SW 1271 (cell line): ENCODE data around the gene APBA2.

Experiments used
- DNase-seq, 2 experiments: peaks; one replicate each; lab custom pipeline; 2025; lab: John Stamatoyannopoulos, UW

APBA2 gene

GRCh38 chr15:29102911-29103823 lies 217.4 kb downstream of the APBA2 start:
- no peak for DNase-seq

DNA sequence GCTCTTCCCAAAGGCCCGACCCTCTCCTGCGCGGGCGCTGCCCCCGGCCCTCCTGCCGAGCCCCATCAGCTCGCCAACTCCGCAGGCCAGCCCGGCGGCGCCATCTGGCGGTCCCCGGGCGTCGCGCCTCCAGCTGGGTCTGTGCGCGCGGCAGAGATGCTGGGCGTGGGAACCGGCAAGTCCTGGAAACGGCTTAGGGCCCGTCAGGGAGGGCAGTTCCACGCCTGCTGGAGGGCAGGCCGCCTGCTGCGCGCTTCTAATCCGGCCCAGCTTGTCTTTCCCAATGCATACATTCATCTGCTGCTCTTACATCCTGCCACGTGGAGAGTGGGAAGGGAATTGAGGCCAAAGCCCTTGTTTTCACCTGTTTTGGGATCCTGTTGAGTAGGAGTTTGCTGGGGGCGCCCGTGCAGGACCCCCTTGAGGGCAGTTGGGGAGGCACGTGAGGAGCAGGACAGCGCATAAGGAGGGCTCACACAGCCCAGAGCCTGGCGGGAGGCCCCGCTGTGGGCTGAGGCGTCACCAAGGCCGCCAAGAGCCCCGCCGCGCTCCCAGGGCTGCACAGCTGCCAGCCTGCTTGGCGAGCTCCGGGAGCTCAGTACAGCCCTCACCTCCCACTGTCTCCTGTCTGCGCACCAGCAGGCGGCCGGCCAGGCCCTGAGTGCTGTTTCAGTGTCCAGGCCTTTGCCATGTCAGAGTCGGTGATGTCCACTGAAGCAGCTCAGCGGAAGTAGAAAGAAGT lies 218.2 kb downstream of the APBA2 start:
- DNase-seq: no peak

DNA sequence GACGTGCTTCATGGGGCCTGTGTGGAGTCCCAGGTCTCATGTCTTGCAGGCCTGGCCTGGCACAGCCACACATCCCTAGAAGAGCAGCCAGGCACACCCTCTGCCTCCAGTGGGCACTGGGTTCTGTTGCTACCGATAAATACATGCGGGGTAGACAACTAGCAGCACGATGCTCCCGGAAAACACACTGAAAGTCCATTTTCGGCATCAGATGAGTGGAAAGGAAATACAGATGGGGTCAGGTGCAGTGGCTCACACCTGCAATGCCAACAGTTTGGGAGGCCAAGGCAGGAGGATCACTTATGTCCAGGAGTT lies 218.7 kb downstream of the APBA2 start:
- DNase-seq: no peak

DNA sequence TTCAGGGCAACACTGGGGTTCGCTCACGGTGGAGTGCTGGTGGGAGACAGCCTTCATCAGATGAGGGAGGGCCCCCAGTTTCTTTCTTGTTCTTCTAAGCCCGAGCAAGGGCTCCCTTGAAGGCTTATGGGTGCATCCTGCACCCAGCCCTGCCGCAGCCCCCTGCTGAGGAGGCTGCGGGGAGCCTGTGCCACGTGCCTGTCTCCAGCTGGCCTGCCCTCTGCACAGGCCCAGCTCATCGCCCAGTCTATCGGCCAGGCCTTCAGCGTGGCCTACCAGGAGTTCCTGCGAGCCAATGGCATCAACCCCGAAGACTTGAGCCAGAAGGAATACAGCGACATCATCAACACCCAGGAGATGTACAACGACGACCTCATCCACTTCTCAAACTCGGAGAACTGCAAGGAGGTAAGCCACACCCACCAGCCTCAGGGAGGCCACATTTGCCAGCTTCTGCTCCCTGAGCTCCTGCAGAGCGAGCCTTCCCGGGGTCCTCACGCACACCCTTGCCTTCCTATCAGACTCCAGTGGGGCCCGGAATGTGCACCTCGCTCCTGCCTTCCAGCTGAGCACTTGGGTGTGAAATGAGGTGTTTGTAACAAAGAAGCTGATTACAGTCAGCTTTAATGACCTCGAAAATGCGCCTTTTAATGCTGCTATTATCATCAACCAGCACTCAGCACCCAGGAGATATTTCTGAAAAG lies 219.5 kb downstream of the APBA2 start:
- DNase-seq: no peak

- no peak for DNase-seq
These were observed 220.3 kb downstream of the APBA2 start for GRCh38 chr15:29106116-29106515.

DNA sequence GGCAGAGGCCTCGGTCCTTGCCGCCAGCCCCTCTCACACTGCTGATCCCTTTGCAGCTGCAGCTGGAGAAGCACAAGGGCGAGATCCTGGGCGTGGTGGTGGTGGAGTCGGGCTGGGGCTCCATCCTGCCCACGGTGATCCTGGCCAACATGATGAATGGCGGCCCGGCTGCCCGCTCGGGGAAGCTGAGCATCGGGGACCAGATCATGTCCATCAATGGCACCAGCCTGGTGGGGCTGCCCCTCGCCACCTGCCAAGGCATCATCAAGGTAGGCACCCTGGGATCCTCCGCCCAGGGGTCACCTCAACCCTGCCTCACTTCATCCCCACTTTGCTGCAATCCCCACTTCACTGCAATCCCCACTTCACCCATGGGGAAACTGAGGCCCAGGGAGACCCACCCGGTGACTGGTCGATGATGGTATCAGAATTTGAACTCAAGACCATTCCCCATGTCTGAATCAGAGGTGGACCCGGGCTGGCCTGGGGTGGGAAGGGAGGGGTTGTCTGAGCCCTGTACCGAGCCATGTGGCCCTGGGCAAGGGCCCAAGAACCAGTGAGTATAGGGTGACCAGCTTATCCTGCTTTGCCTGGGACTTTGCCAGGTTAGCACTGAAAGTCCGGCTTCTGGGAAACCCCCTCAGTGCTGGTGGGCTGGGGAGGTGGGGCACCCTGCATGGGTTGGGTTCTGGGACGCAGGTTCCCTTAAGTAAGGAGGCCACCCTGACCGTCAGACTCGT lies 220.9 kb downstream of the APBA2 start:
- DNase-seq: no peak

GRCh38 chr15:29107291-29107890 lies 221.6 kb downstream of the APBA2 start:
- no peak for DNase-seq

GRCh38 chr15:29107971-29108645 lies 222.3 kb downstream of the APBA2 start:
- DNase-seq: no peak

DNA sequence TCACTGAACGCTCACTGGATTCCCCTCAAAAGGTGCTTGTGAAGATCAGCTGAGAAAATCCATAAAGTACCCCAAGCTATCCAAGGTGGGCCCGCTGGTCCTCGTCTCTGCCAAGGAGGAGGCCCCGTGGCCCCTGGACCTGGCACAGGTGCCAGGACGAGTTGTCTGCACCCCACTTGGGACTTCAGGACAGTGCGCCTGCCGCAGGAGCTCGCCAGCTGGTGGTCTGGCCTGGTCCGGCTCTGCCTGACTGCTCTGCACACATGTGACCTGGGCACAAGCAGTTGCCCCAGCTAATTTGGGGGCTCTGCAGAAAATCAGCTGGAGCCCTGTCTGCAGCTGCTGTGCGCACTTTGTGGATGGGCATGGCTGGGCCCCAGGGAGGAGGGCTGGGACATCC lies 224.0 kb downstream of the APBA2 start:
- DNase-seq: no peak

GRCh38 chr15:29110176-29110575 lies 224.4 kb downstream of the APBA2 start:
- no peak for DNase-seq

DNA sequence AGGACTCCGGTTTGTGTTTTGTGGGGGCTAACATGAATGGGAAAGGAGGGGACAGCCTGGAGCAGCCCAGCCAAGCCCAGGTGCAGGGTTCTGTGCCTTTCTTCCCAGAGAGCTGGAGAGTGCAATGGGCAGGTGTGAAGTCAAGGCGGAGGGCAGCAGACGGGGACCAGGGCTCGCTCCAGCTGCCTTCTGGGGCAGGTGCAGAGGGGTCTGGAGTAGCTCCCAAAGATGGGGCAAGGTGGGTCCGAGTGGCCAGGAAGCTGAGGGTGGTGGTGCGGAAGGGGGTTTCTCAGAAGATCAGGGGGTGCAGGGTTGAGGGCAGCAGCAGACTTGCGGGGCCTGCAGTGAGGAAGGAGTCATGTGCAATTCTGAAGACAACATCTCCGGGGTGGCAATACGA lies 225.0 kb downstream of the APBA2 start:
- DNase-seq: no peak

GRCh38 chr15:29111705-29112281 lies 226.0 kb downstream of the APBA2 start:
- DNase-seq: no peak

GRCh38 chr15:29113336-29114220 lies 227.8 kb downstream of the APBA2 start:
- DNase-seq: no peak

- DNase-seq: no peak
These were observed 228.7 kb downstream of the APBA2 start for GRCh38 chr15:29114221-29115092.

DNA sequence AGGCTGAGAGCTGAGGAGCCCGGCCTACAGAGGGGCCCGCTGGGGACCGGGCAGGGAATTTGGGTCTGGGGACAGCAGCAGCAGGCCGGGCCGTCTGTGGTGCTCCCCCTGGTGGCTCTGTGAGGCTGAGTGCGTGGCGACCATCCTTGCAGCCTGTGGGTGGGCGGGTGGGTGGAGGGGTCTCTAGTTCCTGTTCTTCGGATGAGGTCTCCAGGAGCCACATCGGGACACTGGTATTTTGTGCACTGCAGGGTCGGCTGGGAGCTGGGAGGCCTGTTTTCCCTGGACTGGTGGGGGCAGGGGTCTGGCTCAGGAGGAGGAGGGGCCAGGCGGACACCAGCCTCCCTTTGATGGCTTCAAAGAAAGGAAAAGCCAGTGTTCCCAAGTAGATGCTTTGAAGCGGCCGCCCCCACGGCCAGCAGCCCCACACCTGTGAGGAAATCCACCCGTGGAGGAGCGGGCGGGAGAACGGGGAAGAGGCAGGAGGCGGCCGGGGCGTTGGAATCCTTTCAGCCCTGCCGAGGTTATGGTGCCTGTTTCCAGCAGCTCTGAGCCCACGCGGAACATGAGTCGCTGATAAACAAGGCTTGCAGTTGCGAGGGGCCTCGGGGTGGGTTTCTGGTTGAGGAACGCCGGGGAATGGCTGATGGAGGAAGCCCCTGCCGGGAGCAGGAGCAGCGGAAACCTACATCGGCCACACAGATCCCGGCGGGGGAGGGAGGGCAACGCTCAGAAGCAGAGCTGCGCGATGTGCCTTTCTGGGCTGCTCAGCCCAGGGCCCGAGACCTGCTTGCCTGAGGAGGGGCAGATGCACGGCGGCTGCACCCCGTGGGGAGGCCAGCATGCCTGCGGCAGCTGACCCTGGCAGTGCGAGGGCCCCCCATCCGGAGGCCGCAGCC lies 229.6 kb downstream of the APBA2 start:
- no peak for DNase-seq

DNA sequence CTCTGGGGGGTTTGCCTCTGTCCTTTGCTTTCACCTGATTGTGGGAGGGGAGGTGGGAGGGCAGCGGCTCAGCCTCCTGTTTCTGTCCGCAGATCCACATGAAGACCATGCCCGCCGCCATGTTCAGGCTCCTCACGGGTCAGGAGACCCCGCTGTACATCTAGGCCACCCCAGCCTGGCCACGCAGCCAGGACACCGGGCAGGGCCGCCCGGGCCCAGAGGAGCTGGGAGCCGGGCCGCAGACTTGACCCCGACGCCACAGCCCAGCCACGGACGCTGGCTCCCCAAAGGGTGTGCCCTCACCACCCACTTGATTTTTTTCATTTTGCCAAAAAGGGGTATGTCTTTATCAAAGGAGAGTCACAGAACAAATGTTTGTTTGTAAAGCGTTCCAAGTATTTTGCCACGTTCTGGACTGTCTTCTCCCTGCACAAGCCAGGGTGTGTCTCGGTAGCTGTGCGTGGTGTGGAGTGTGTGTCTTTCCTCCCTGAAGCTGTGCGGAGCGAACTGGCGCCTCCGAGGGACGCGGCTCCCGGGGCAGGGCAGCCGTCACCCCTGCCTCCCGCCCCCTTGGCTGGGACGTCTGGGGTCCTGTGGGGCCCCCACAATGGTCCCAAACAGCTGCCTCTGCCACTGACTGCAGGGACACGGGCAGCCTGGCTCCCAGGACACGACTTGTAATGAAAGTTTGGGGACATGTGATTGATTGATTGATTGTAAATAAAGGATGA lies 231.4 kb downstream of the APBA2 start:
- no peak for DNase-seq

GRCh38 chr15:29117778-29118177 lies 232.0 kb downstream of the APBA2 start:
- DNase-seq: no peak
